Type B pancreatic cell (in vitro differentiated cells): ENCODE data around the gene KNDC1. TPM values are rescaled to one million over a fixed set of nuclear protein-coding genes. Genes with fewer than 3 reads are reported as not detected.

Experiments
- DNase-seq: peaks from one replicate; pipeline ENCODE4 v3.0.0; 2021; ENCODE audit warnings: mixed read lengths; ENCODE audit not compliant: unreplicated experiment; ENCODE audit errors: extremely low spot score
- H3K27ac Mint-ChIP-seq: 2 replicates; pipeline ENCODE4 v1.8.0; 2021; ENCODE audit warnings: mild to moderate bottlenecking, mixed read lengths
- H3K27me3 Mint-ChIP-seq: 2 replicates; pipeline ENCODE4 v1.8.0; 2021; ENCODE audit warnings: mixed read lengths
- H3K36me3 Mint-ChIP-seq: 2 replicates; pipeline ENCODE4 v1.8.0; 2021; ENCODE audit warnings: mixed read lengths
- H3K4me1 Mint-ChIP-seq: one replicate; pipeline ENCODE4 v1.8.0; 2021; ENCODE audit warnings: mixed read lengths; ENCODE audit not compliant: unreplicated experiment
- H3K4me3 Mint-ChIP-seq: 2 replicates; pipeline ENCODE4 v1.8.0; 2021; ENCODE audit warnings: mild to moderate bottlenecking, mixed read lengths
- H3K9me3 Mint-ChIP-seq: 2 replicates; pipeline ENCODE4 v1.8.0; 2021; ENCODE audit warnings: mixed read lengths
- CTCF ChIP-seq: fragments of 200-600 bp; sonication (generic); conservative IDR thresholded peaks from 2 replicates; pipeline ENCODE4 v1.5.0; 2021; ENCODE audit warnings: antibody characterized with exemption, mild to moderate bottlenecking
- total RNA-seq: library from RNA; stranded (reverse); gene quantifications from 2 replicates; pipeline ENCODE4 v1.2.1, GENCODE V29; 2021; ENCODE audit warnings: low replicate concordance

Gene KNDC1
- total RNA-seq, 1 donor from 2014 or later: 6.4 TPM

- H3K9me3 Mint-ChIP-seq: no peaks in the 10 kb centered on the region
- H3K4me1 Mint-ChIP-seq: no peaks in the 10 kb centered on the region
- no peak for DNase-seq
- TF ChIP-seq CTCF: no peak
- H3K4me3 Mint-ChIP-seq: no peak overlapping the region
- no peak overlapping the region for H3K27ac Mint-ChIP-seq
- no peaks in the 10 kb centered on the region for H3K36me3 Mint-ChIP-seq
- H3K27me3 Mint-ChIP-seq: peaks cover 4% of the 10 kb centered on the region
These were observed 42.9 kb upstream of the KNDC1 start for GRCh38 chr10:133117036-133117687.

- H3K36me3 Mint-ChIP-seq: no peaks in the 10 kb centered on the region
- no peak overlapping the region for H3K27ac Mint-ChIP-seq
- no peaks in the 10 kb centered on the region for H3K9me3 Mint-ChIP-seq
- H3K27me3 Mint-ChIP-seq: peaks cover 4% of the 10 kb centered on the region
- DNase-seq: no peak
- no peak overlapping the region for H3K4me3 Mint-ChIP-seq
- TF ChIP-seq CTCF: no peak
- no peaks in the 10 kb centered on the region for H3K4me1 Mint-ChIP-seq
These were observed 42.3 kb upstream of the KNDC1 start for GRCh38 chr10:133117688-133118071.

GRCh38 chr10:133121479-133121878 is 38.5 kb upstream of the KNDC1 start:
- Mint-ChIP-seq H3K27me3 (peaks cover 15% of the 10 kb centered on the region), H3K9me3 (no peaks in the 10 kb centered on the region), H3K36me3 (no peaks in the 10 kb centered on the region), H3K4me1 (no peaks in the 10 kb centered on the region), H3K4me3 (no peak overlapping the region), H3K27ac (no peak overlapping the region)
- DNase-seq: no peak
- no peak for TF ChIP-seq CTCF

GRCh38 chr10:133122171-133122935 is 37.7 kb upstream of the KNDC1 start:
- Mint-ChIP-seq H3K36me3 (no peaks in the 10 kb centered on the region), H3K27me3 (peaks cover 15% of the 10 kb centered on the region), H3K9me3 (no peaks in the 10 kb centered on the region), H3K4me1 (no peaks in the 10 kb centered on the region), H3K4me3 (no peak overlapping the region), H3K27ac (no peak overlapping the region)
- DNase-seq: no peak
- TF ChIP-seq CTCF: no peak

- no peaks in the 10 kb centered on the region for H3K9me3 Mint-ChIP-seq
- H3K36me3 Mint-ChIP-seq: no peaks in the 10 kb centered on the region
- no peak overlapping the region for H3K27ac Mint-ChIP-seq
- no peak overlapping the region for H3K4me3 Mint-ChIP-seq
- TF ChIP-seq CTCF: no peak
- peaks cover 13% of the 10 kb centered on the region for H3K27me3 Mint-ChIP-seq
- no peak for DNase-seq
- H3K4me1 Mint-ChIP-seq: no peaks in the 10 kb centered on the region
These were observed 36.8 kb upstream of the KNDC1 start for GRCh38 chr10:133123050-133123745.
